CD4-positive, alpha-beta T cell (primary cell): ENCODE results near the gene SYNPO. TPM values are rescaled to one million over a fixed set of nuclear protein-coding genes. Genes with fewer than 3 reads are reported as not detected.
A peak's percentile ranks its signal among the peaks of the same experiment; 100 is the strongest.

Experiments
- ATAC-seq: fragments of 200-7000 bp; cut with Tn5 transposase; one replicate; pipeline ENCODE4 v1.10.0; 2022; ENCODE audit warnings: mild to moderate bottlenecking; ENCODE audit not compliant: poor library complexity
- CTCF ChIA-PET: fragments of 350-600 bp; sonication (Branson Sonifier 250); formaldehyde crosslinking; loops from one replicate; lab custom pipeline; 2021; ENCODE audit warnings: antibody characterized with exemption, inconsistent platforms; lab: Charles Lee
- POLR2A ChIA-PET: fragments of 350-600 bp; sonication (Branson Sonifier 250); formaldehyde crosslinking; loops from one replicate; lab custom pipeline; 2021; ENCODE audit warnings: antibody characterized with exemption, inconsistent platforms; lab: Charles Lee
- DNase-seq, 14 experiments: peaks; one replicate each; pipeline ENCODE4 v3.0.0-alpha.2; 2013 to 2020; ENCODE audit warnings: mixed read lengths in 2 of 14
- H3K27ac ChIP-seq, 2 donors: one replicate each; pipeline versions ENCODE4 v1.5.1 to v1.7.0; 2013; ENCODE audit warnings: low read length in 2 of 2, low read depth in 1 of 2, mild to moderate bottlenecking in 1 of 2
- H3K27me3 ChIP-seq, 2 experiments: 1 replicate in 1 of 2; 2 replicates in 1 of 2; pipeline versions ENCODE4 v1.6.1 to v1.7.0; 2013; ENCODE audit warnings: low read length in 2 of 2, control low read depth in 1 of 2, mild to moderate bottlenecking in 1 of 2, moderate library complexity in 1 of 2; ENCODE audit not compliant: insufficient read depth in 2 of 2, control insufficient read depth in 1 of 2
- H3K36me3 ChIP-seq: one replicate; pipeline ENCODE4 v1.6.1; 2013; ENCODE audit warnings: low read length, control low read depth; ENCODE audit not compliant: insufficient read depth
- H3K4me1 ChIP-seq: one replicate; pipeline ENCODE4 v1.6.1; 2013; ENCODE audit warnings: low read length, control low read depth; ENCODE audit not compliant: insufficient read depth
- H3K4me3 ChIP-seq: one replicate; pipeline ENCODE4 v1.5.1; 2013; ENCODE audit warnings: mild to moderate bottlenecking, low read length, moderate library complexity
- H3K9me3 ChIP-seq, 2 experiments: 1 replicate in 1 of 2; 2 replicates in 1 of 2; pipeline versions ENCODE4 v1.6.1 to v1.7.0; 2013; ENCODE audit warnings: low read length in 2 of 2, mild to moderate bottlenecking in 2 of 2, control low read depth in 1 of 2, moderate library complexity in 1 of 2; ENCODE audit not compliant: control insufficient read depth in 1 of 2, insufficient read depth in 1 of 2
- H3K27ac Mint-ChIP-seq: one replicate; pipeline ENCODE4 v1.8.0; 2020; ENCODE audit warnings: mixed read lengths
- H3K27me3 Mint-ChIP-seq: one replicate; pipeline ENCODE4 v1.8.0; 2021; ENCODE audit warnings: mixed read lengths
- H3K36me3 Mint-ChIP-seq: one replicate; pipeline ENCODE4 v1.8.0; 2021; ENCODE audit warnings: low read depth, mixed read lengths
- H3K4me1 Mint-ChIP-seq: one replicate; pipeline ENCODE4 v1.8.0; 2021; ENCODE audit warnings: low read depth, mixed read lengths
- H3K4me3 Mint-ChIP-seq: one replicate; pipeline ENCODE4 v1.8.0; 2020; ENCODE audit warnings: mild to moderate bottlenecking, mixed read lengths
- H3K9me3 Mint-ChIP-seq: one replicate; pipeline ENCODE4 v1.8.0; 2020; ENCODE audit warnings: mixed read lengths
- intact Hi-C, 2 experiments: fragments of 100-400 bp; cut with DNase I in 1 of 2; cut with micrococcal nuclease in 1 of 2; formaldehyde crosslinking; loops; one replicate each; pipeline versions ENCODE4 v1.15.1 to v1.9.0; 2023 to 2025; cut with DNase I, micrococcal nuclease
- total RNA-seq, 174 experiments: library from RNA in 2 of 174; stranded (reverse) in 2 of 174; gene quantifications; one replicate each; pipeline ENCODE4 v1.2.3 and lab custom pipeline; 2021 to 2026
- TF ChIP-seq, protein P1 (sequence below): fragments of 200-600 bp; IDR thresholded peaks from one replicate; pipeline ENCODE4 v1.8.0; 2022; ENCODE audit warnings: antibody characterized with exemption, mild to moderate bottlenecking

Gene SYNPO
- total RNA-seq, 2 experiments from 2014 or later: 0.06 to 0.14 TPM

DNA sequence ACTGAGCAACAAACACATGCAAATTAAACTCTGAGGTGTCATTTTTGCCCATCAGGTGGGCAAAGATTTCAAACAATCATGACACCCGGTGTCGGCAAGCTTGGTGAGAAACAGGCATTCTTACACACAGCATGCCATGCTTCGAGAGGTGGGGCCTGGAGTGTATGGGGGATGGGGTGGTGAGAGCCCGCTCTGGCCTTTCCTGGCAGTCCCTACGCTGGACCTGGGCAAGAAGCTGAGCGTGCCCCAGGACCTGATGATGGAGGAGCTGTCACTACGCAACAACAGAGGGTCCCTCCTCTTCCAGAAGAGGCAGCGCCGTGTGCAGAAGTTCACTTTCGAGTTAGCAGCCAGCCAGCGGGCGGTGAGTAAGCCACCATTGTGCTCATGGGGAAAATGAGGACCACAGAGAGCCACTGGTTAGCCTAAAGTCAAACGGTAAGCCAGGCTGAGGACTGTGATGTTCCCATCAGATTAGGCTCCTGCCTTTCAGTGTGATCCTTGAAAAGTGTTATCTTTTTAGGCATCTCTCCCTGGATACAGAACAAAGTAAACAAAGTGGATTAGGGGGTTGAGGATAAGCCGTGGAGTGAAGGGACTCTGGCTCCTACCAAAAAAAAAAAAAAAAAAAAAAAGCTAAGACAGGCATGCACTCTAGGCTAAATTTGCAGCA lies 30.0 kb downstream of the SYNPO start:
- intact Hi-C loops: no loop called here
- Mint-ChIP-seq H3K36me3 (no peaks in the 10 kb centered on the region), H3K4me3 (peak overlapping the region; percentile 57)

DNA sequence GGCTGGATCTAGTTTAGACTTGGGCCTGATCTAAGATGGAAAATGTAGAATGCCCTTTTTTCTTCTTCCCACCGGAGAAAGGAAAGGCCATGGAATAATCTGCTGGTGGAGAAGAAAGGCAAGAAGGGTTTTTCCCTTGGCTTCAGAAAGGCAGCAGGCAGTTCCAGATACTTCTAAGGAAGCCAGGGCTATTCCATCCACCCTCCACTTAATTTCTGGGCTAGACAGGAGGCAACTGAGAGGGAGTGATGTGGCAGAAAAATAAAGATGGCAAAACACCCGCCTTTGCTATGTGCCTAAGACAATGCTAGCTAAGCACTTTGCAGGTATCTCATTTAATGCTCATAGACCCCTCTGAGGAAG lies 30.5 kb downstream of the SYNPO start:
- Histone ChIP-seq H3K4me3 (no peak overlapping the region), H3K27me3 (peaks cover 20 to 21% of the 10 kb centered on the region in 2 experiments), H3K9me3 (no peaks in the 10 kb centered on the region), H3K27ac (no peak overlapping the region), H3K4me1 (peaks cover 18% of the 10 kb centered on the region), H3K36me3 (no peaks in the 10 kb centered on the region)
- Mint-ChIP-seq H3K36me3 (no peaks in the 10 kb centered on the region), H3K4me3 (peak overlapping the region; percentile 57), H3K4me1 (peaks cover 14% of the 10 kb centered on the region), H3K27me3 (peaks cover 25% of the 10 kb centered on the region), H3K27ac (no peak overlapping the region), H3K9me3 (no peaks in the 10 kb centered on the region)
- no peak for ATAC-seq
- TF ChIP-seq, protein P1, sequence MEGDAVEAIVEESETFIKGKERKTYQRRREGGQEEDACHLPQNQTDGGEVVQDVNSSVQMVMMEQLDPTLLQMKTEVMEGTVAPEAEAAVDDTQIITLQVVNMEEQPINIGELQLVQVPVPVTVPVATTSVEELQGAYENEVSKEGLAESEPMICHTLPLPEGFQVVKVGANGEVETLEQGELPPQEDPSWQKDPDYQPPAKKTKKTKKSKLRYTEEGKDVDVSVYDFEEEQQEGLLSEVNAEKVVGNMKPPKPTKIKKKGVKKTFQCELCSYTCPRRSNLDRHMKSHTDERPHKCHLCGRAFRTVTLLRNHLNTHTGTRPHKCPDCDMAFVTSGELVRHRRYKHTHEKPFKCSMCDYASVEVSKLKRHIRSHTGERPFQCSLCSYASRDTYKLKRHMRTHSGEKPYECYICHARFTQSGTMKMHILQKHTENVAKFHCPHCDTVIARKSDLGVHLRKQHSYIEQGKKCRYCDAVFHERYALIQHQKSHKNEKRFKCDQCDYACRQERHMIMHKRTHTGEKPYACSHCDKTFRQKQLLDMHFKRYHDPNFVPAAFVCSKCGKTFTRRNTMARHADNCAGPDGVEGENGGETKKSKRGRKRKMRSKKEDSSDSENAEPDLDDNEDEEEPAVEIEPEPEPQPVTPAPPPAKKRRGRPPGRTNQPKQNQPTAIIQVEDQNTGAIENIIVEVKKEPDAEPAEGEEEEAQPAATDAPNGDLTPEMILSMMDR: no peak
- DNase-seq: no peak
- intact Hi-C loops: no loop called here
- ChIA-PET CTCF (no interaction called here), POLR2A (interaction anchor here (2.9 kb wide), 1 partner anchor 30 kb away, joined by 8 read pairs; the partner anchor contains the start of gene RBM22)

More for the DNA sequence above, 30.0 kb downstream of the SYNPO start:
- TF ChIP-seq, protein P1: no peak
- Histone ChIP-seq H3K4me1 (peaks cover 18% of the 10 kb centered on the region), H3K36me3 (no peaks in the 10 kb centered on the region), H3K4me3 (no peak overlapping the region), H3K9me3 (no peaks in the 10 kb centered on the region), H3K27me3 (peaks cover 20 to 21% of the 10 kb centered on the region in 2 experiments), H3K27ac (no peak overlapping the region)
- H3K27ac Mint-ChIP-seq: no peak overlapping the region
- POLR2A ChIA-PET: no interaction called here
- no peak for ATAC-seq
- CTCF ChIA-PET: no interaction called here
- peaks cover 25% of the 10 kb centered on the region for H3K27me3 Mint-ChIP-seq
- no peaks in the 10 kb centered on the region for H3K9me3 Mint-ChIP-seq
- H3K4me1 Mint-ChIP-seq: peaks cover 14% of the 10 kb centered on the region
- no peak for DNase-seq

DNA sequence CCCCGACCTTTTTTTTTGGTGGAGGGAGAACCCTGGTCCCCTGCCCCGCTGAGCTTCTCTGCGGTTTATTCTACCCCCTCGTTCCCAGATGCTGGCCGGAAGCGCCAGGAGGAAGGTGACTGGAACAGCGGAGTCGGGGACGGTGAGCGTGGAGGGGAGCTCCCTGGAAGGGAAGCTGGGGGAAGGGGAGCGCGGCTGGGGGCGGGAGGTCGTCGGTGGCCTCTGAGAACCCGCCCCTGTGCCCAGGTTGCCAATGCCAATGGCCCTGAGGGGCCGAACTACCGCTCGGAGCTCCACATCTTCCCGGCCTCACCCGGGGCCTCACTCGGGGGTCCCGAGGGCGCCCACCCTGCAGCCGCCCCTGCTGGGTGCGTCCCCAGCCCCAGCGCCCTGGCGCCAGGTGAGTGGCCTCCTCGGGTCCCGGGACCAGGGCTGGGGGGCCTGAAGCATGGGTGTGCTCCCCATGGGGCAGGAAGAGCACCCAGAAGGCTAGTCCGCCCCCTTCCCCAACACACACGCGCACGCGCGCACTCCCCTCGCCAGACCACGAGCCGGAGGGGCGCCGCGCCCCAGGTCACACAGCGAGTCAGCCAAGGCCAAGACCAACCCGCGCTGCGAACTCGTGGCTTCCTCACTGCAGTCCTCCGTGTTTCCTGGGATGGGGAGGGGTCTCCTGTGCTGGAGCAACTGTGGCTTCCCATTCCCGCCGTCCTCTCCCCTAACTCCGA lies 31.2 kb downstream of the SYNPO start:
- peaks cover 14% of the 10 kb centered on the region for H3K4me1 Mint-ChIP-seq
- H3K27ac ChIP-seq: no peak overlapping the region

More for the DNA sequence above, 31.2 kb downstream of the SYNPO start:
- no peaks in the 10 kb centered on the region for H3K36me3 Mint-ChIP-seq
- peak overlapping the region; percentile 83 for H3K4me3 Mint-ChIP-seq
- TF ChIP-seq, protein P1: no peak
- H3K9me3 Mint-ChIP-seq: no peaks in the 10 kb centered on the region
- H3K4me1 ChIP-seq: peaks cover 18% of the 10 kb centered on the region
- no peaks in the 10 kb centered on the region for H3K36me3 ChIP-seq
- no peaks in the 10 kb centered on the region for H3K9me3 ChIP-seq
- peaks cover 25% of the 10 kb centered on the region for H3K27me3 Mint-ChIP-seq
- ChIA-PET CTCF (no interaction called here), POLR2A (interaction anchor here (2.9 kb wide), 1 partner anchor 29 kb away, joined by 8 read pairs; the partner anchor contains the start of gene RBM22)
- H3K4me3 ChIP-seq: peak overlapping the region; percentile 57
- H3K27ac Mint-ChIP-seq: no peak overlapping the region
- intact Hi-C loops: no loop called here
- DNase-seq (peak in 4 of 14 experiments; percentile 9 to 38 (median 23)), ATAC-seq (peak; percentile 46)
- H3K27me3 ChIP-seq: peaks cover 20 to 21% of the 10 kb centered on the region in 2 experiments
